ENCODE results near the gene NIT1. TPM values are rescaled to one million over a fixed set of nuclear protein-coding genes. Genes with fewer than 3 reads are reported as not detected.

The NIT1 gene
- total and polyA plus RNA-seq, 2 of the 13 experiments (the other 11 are each of a cell fraction or from before 2014, with no cell fraction given): 22.7 to 31.0 TPM

- 0 out of 2 replicates have a peak, but pooled peaks have one; percentile 73 for TF ChIP-seq ZNF776 (CRISPR knock-in tag; IDR thresholded peaks at IDR 0.05)
- TF ChIP-seq BORCS8-MEF2B (CRISPR knock-in tag; IDR thresholded peaks at IDR 0.05): peak; percentile 76
- TF ChIP-seq ZNF160 (CRISPR knock-in tag; IDR thresholded peaks at IDR 0.05): peak; percentile 86
- TF ChIP-seq ZNF747 (CRISPR knock-in tag; IDR thresholded peaks at IDR 0.05; ENCODE audit: borderline replicate concordance): no peak
- TF ChIP-seq NFKBIZ (CRISPR knock-in tag; IDR thresholded peaks at IDR 0.05): no peak; the same call in 1 of the 2 replicates
- TF ChIP-seq ISL2 (CRISPR knock-in tag; IDR thresholded peaks at IDR 0.05): peak; percentile 69; the same call in 1 of the 2 replicates
- no peak for TF ChIP-seq PCBP1 (IDR thresholded peaks at IDR 0.05; ENCODE audit: borderline replicate concordance, low read depth, low read length)
- peak; percentile 84 for TF ChIP-seq KLF12 (CRISPR knock-in tag; IDR thresholded peaks at IDR 0.05; ENCODE audit: borderline replicate concordance)
- TF ChIP-seq ZNF879 (CRISPR knock-in tag; IDR thresholded peaks at IDR 0.05): no peak
- TF ChIP-seq ZNF30 (CRISPR knock-in tag; IDR thresholded peaks at IDR 0.05): no peak
- 0 out of 2 replicates have a peak, but pooled peaks have one; percentile 37 for TF ChIP-seq ZFP62 (CRISPR knock-in tag; IDR thresholded peaks at IDR 0.05)
- no peak for TF ChIP-seq ZNF446 (CRISPR knock-in tag; IDR thresholded peaks at IDR 0.05)
- TF ChIP-seq MTA3 (CRISPR knock-in tag; IDR thresholded peaks at IDR 0.05): no peak
- TF ChIP-seq ZNF3 (CRISPR knock-in tag; IDR thresholded peaks at IDR 0.05): no peak
- TF ChIP-seq ARID5B (CRISPR knock-in tag; IDR thresholded peaks at IDR 0.05): peak; percentile 31
- TF ChIP-seq ARHGAP35 (CRISPR knock-in tag; IDR thresholded peaks at IDR 0.05; ENCODE audit: borderline replicate concordance): peak; percentile 84; the same call in 1 of the 2 replicates
- TF ChIP-seq ZNF331 (CRISPR knock-in tag; IDR thresholded peaks at IDR 0.05): no peak
- peak; percentile 43; the same call in 1 of the 2 replicates for TF ChIP-seq SIN3A (IDR thresholded peaks at IDR 0.05; ENCODE audit: borderline replicate concordance, low read depth, low read length)
- TF ChIP-seq MXD4 (CRISPR knock-in tag; IDR thresholded peaks at IDR 0.05): peak; percentile 77
- TF ChIP-seq SP5 (CRISPR knock-in tag; IDR thresholded peaks at IDR 0.05; ENCODE audit: borderline replicate concordance, low read depth): 0 out of 2 replicates have a peak, but pooled peaks have one; percentile 36
- TF ChIP-seq ZBTB8A (CRISPR knock-in tag; IDR thresholded peaks at IDR 0.05; ENCODE audit: borderline replicate concordance, low read depth): no peak
- TF ChIP-seq STAG1 (CRISPR knock-in tag; IDR thresholded peaks at IDR 0.05): no peak
- no peak for TF ChIP-seq TRIM22 (IDR thresholded peaks at IDR 0.05)
- TF ChIP-seq ZNF230 (CRISPR knock-in tag; IDR thresholded peaks at IDR 0.05): peak; percentile 19; the same call in 1 of the 2 replicates
- no peak for TF ChIP-seq ZNF496 (CRISPR knock-in tag; IDR thresholded peaks at IDR 0.05; ENCODE audit: insufficient replicate concordance)
- TF ChIP-seq SOX6 (IDR thresholded peaks at IDR 0.05): no peak
- TF ChIP-seq SOX6 (CRISPR knock-in tag; IDR thresholded peaks at IDR 0.05): peak; percentile 61
- no peak for TF ChIP-seq NR2F2 (IDR thresholded peaks at IDR 0.05; ENCODE audit: borderline replicate concordance, low read depth)
Observed at GRCh38 chr1:161117759-161118581, at the start of gene NIT1, which contains the start of gene PFDN2 (continued).
